Lower leg skin (tissue), 3 donors: Measurements from ENCODE around the gene MRPL10.

Experiments used
- POLR2A ChIP-seq, 2 donors: fragments of 450-650 bp; IDR thresholded peaks; one replicate each; pipeline ENCODE4 v1.6.1; 2016 to 2017; ENCODE audit warnings: antibody characterized with exemption in 2 of 2, mild to moderate bottlenecking in 1 of 2, moderate library complexity in 1 of 2
- TF ChIP-seq, protein P1 (sequence below), 3 donors: fragments of 450-650 bp; IDR thresholded peaks; one replicate each; pipeline ENCODE4 v1.5.1; 2016; ENCODE audit warnings: antibody characterized with exemption in 3 of 3, mild to moderate bottlenecking in 3 of 3, moderate library complexity in 2 of 3

DNA sequence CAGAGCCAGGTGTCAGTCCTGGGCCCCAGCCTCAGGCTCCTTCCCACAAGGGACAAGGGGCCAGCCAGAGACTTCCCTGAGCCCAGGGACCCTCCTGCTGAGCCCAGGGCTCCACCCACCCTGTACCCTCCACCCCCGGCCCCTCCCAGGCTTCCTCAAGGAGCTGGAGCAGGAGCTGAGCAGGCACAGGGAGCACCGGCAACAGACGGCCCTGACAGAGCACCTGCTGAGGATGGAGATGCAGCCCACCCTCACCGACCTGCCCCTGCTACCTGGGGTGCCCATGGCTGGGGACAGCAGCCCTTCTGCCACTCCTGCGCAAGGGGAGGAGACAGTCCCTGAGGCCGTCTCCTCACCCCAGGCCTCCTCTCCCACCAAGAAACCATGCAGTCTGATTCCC, 5.3 kb upstream of the MRPL10 start:
- TF ChIP-seq POLR2A (IDR thresholded peaks at IDR 0.05), result no peak
- TF ChIP-seq, protein P1, sequence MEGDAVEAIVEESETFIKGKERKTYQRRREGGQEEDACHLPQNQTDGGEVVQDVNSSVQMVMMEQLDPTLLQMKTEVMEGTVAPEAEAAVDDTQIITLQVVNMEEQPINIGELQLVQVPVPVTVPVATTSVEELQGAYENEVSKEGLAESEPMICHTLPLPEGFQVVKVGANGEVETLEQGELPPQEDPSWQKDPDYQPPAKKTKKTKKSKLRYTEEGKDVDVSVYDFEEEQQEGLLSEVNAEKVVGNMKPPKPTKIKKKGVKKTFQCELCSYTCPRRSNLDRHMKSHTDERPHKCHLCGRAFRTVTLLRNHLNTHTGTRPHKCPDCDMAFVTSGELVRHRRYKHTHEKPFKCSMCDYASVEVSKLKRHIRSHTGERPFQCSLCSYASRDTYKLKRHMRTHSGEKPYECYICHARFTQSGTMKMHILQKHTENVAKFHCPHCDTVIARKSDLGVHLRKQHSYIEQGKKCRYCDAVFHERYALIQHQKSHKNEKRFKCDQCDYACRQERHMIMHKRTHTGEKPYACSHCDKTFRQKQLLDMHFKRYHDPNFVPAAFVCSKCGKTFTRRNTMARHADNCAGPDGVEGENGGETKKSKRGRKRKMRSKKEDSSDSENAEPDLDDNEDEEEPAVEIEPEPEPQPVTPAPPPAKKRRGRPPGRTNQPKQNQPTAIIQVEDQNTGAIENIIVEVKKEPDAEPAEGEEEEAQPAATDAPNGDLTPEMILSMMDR (IDR thresholded peaks at IDR 0.05), result no peak
